Measurements from ENCODE around the gene ARL5A. TPM values are rescaled to one million over a fixed set of nuclear protein-coding genes. Genes with fewer than 3 reads are reported as not detected.

The ARL5A gene
- total RNA-seq, 2 donors from 2014 or later: 46.9 to 64.5 TPM

DNA sequence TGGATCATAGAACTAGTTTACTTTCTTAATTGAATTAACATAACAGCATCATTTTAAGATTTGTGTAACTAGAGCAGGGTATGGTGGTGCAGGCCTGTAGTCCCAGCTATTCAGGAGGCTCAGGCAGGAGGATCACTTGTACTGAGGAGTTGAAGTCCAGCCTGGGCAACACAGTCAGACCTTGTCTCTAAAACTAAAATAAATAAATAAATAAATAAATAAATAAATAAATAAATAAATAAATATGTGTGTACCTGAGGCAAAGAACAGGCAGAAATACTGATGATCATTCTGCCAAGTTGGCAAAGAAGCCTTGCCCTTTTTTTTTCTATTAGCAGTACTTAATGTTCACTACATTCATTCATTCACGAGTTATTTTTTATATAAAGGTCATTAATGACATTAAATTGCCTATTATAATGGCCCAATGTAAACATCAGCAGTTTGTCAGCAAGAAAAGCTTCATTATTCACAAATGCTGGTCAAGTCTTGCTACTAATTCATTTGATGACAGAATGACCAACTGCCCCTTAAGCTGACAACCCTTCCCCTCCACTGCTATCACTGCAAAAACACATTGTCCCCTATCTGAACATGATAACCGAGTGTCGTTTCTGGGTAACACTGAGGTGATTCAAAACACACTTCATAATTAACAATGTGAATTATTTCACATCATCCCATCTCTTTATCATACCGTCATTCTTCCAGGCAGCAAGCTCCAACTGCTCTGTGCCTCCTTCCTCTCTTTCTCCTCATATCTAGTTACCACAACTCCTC is 39.0 kb downstream of the ARL5A start:
- no peak overlapping the region for H3K27ac Mint-ChIP-seq
- H3K9me3 Mint-ChIP-seq: peaks cover 0 to 7% of the 10 kb centered on the region in 2 donors
- H3K36me3 Mint-ChIP-seq: peaks cover 17 to 38% of the 10 kb centered on the region in 2 donors
- ATAC-seq (no peak), DNase-seq (ENCODE audit: low spot score in 2 of 2) (no peak)

DNA sequence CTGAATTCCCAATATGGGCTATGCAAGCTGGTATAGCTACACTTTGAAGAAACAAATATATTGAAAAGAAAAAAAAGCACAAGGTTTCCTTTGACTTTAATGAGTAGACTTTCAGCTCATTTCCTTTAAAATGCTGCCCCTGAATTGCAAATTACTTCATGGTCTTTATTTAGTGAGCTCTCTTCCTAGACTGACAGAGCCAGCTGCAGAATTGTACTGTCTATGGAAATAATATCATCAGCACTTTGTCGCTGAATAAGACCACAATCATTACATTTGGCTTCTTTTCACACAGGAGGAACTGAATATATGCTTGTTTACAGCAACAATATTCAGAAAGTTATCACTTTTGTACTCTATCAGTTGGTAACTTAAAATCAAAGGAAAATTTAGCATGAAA is 41.7 kb downstream of the ARL5A start:
- peaks cover 15 to 30% of the 10 kb centered on the region in 2 donors for H3K36me3 Mint-ChIP-seq
- H3K27ac Mint-ChIP-seq: no peak overlapping the region
- DNase-seq (ENCODE audit: low spot score in 2 of 2): no peak
- no peaks in the 10 kb centered on the region for H3K9me3 Mint-ChIP-seq
- ATAC-seq: no peak

DNA sequence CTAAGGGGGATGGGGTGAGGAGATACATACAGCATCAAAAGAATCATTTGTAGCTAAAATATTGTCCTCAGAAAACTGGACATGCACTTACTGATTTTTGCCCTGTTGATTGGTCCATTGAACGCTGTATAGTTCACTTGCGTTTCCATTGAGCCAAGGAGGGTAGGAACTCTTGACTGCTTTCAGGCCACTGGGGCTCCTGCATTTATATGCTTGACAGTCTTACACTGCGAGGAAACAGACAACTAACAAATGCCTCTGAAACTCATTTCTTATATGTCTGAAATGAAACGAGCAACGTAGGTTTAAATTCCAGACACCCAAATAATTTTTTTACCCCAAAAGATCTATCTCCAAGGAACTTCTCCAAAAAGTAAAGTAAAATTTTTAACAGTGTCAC is 42.1 kb downstream of the ARL5A start:
- H3K36me3 Mint-ChIP-seq: peaks cover 16 to 30% of the 10 kb centered on the region in 2 donors
- H3K27ac Mint-ChIP-seq: no peak overlapping the region
- no peaks in the 10 kb centered on the region for H3K9me3 Mint-ChIP-seq
- ATAC-seq (no peak), DNase-seq (ENCODE audit: low spot score in 2 of 2) (no peak)

DNA sequence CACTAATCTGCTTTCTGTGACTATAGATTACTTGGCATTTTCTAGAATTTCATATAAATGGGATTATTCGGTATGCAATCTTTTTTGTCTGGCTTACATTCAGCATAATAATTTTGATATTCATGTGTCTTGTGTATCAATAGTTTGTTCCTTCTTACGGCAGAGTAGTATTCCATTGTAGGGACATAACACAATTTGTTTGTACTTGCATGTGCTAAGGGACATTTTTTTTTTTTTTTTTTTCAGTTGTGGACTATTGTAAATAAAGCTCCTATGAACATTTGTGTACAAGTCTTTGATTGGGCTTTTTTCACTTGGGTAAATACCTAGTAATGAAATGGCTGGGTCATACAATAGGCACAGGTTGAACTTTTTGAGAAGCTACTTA is 45.1 kb downstream of the ARL5A start:
- Mint-ChIP-seq H3K9me3 (peaks cover 8 to 13% of the 10 kb centered on the region in 2 donors), H3K27ac (no peak overlapping the region), H3K36me3 (peaks cover 33 to 41% of the 10 kb centered on the region in 2 donors)
- ATAC-seq: no peak
- DNase-seq (ENCODE audit: low spot score in 2 of 2): no peak

GRCh38 chr2:151782378-151783132 is 45.7 kb downstream of the ARL5A start:
- no peak for ATAC-seq
- H3K27ac Mint-ChIP-seq: no peak overlapping the region
- H3K9me3 Mint-ChIP-seq: peaks cover 8 to 13% of the 10 kb centered on the region in 2 donors
- peaks cover 34 to 44% of the 10 kb centered on the region in 2 donors for H3K36me3 Mint-ChIP-seq
- DNase-seq (ENCODE audit: low spot score in 2 of 2): no peak

DNA sequence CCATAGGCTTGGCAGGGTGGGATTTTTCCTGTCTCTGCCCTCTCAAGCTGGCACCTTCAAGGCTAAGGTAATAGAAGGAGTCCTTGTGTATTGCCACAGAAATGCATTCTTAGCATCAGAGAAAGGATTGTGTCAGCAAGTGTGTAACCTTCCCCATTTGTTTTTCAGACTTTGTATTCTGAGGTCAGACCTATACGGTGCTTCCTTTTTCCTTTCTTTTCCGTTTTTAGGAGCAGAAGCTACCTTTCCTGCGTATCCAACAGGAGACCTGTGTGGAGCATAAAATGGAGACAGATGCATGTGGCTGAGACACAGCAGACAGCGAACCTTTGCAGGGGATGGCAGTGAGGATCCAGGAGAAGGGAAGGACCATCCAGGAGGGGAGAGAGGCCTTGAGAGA is 46.6 kb downstream of the ARL5A start:
- peaks cover 38 to 48% of the 10 kb centered on the region in 2 donors for H3K36me3 Mint-ChIP-seq

DNA sequence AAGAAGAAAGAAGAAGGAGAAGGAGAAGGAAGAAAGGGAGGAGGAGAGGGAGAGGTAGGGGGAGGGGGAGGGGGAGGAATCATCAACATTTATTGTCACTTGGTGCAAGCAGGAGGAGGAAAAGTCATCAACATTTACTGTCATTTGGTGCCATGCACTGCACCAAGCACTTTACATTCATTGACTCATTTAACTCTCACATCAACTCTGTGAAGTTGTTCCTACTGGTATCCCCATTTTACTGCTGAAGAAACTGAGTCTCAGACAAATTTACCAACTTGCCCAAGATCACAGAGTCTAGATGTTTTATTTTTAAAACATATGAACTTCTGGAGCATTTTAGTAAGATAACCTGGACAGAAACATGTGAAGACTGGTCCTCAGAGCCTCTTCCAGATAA is 47.3 kb downstream of the ARL5A start:
- peaks cover 8 to 13% of the 10 kb centered on the region in 2 donors for H3K9me3 Mint-ChIP-seq
- ATAC-seq: no peak
- no peak for DNase-seq (ENCODE audit: low spot score in 2 of 2)
- H3K27ac Mint-ChIP-seq: no peak overlapping the region
- H3K36me3 Mint-ChIP-seq: peaks cover 45 to 55% of the 10 kb centered on the region in 2 donors

More for the DNA sequence above, 46.6 kb downstream of the ARL5A start:
- peak overlapping the region in 1 of 2 donors; percentile 79 for H3K27ac Mint-ChIP-seq
- ATAC-seq (no peak), DNase-seq (ENCODE audit: low spot score in 2 of 2) (no peak)
- peaks cover 8 to 13% of the 10 kb centered on the region in 2 donors for H3K9me3 Mint-ChIP-seq

GRCh38 chr2:151777935-151778334 is 50.3 kb downstream of the ARL5A start:
- ATAC-seq (no peak), DNase-seq (ENCODE audit: low spot score in 2 of 2) (no peak)
- Mint-ChIP-seq H3K27ac (no peak overlapping the region), H3K9me3 (peaks cover 8 to 13% of the 10 kb centered on the region in 2 donors), H3K36me3 (peaks cover 37 to 43% of the 10 kb centered on the region in 2 donors)

- Mint-ChIP-seq H3K9me3 (peaks cover 8 to 13% of the 10 kb centered on the region in 2 donors), H3K36me3 (peaks cover 37 to 43% of the 10 kb centered on the region in 2 donors), H3K27ac (no peak overlapping the region)
- ATAC-seq (no peak), DNase-seq (ENCODE audit: low spot score in 2 of 2) (no peak)
Measured at GRCh38 chr2:151777487-151777886, 50.7 kb downstream of the ARL5A start.

DNA sequence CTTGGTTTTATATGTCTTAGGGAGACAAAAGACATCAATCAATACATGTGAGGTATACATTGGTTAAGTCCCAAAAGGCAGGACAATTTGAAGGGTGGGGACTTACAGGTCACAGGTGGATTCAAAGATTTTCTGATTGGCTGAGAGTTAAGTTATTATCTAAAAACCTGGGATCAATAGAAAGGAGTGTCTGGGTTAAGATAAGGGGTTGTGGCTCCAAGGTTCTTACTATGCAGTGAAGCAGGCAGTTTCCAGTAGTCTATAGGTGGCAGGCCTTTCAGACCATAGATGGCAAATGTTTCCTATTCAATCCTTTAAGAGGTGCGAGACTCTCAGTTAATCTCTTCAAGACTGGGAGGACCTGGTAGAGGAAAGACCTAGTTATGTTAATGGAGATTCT is 51.9 kb downstream of the ARL5A start:
- Mint-ChIP-seq H3K27ac (no peak overlapping the region), H3K9me3 (peaks cover 8 to 13% of the 10 kb centered on the region in 2 donors), H3K36me3 (peaks cover 33 to 37% of the 10 kb centered on the region in 2 donors)
- DNase-seq (ENCODE audit: low spot score in 2 of 2): no peak
- ATAC-seq: no peak

DNA sequence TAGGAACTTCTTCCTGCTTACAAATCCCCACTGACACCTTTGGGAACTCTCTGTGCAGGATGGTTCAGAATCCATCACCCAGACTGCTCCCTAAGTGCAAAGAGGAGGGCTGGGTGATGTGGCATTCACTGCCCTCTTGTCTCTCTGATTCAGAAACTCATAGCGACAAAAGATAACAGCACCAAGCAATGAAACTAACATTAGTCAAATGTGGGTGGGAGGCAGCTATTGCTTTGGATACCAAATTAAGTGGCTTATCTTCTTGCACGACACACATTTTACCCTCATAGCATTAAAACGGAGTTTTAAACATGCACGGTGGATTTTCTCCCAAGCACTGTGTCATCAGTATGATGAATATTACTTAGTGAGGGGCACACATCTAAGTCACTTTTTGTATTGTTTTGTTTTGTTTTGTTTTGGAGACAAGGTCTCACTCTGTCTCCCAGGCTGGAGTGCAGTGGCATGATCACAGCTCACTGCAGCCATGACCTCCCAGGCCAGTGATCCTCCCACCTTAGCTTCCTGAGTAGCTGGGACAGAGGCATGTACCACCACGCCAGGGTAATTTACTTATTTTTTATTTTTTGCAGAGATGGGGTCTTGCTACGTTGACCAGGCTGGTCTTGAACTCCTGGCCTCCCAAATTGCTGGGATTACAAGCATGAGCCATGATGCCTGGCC is 53.0 kb downstream of the ARL5A start:
- H3K27ac Mint-ChIP-seq: no peak overlapping the region
- H3K9me3 Mint-ChIP-seq: peaks cover 8% of the 10 kb centered on the region in 2 donors
- DNase-seq (ENCODE audit: low spot score in 2 of 2) (no peak), ATAC-seq (peak in 1 of 2 donors; percentile 56)
- peaks cover 32 to 33% of the 10 kb centered on the region in 2 donors for H3K36me3 Mint-ChIP-seq

- Mint-ChIP-seq H3K9me3 (peaks cover 3% of the 10 kb centered on the region in 2 donors), H3K36me3 (peaks cover 25 to 26% of the 10 kb centered on the region in 2 donors), H3K27ac (no peak overlapping the region)
- DNase-seq (ENCODE audit: low spot score in 2 of 2): no peak
- no peak for ATAC-seq
Measured at GRCh38 chr2:151774506-151774905, 53.7 kb downstream of the ARL5A start.

GRCh38 chr2:151771599-151772358 is 56.4 kb downstream of the ARL5A start:
- ATAC-seq (no peak), DNase-seq (ENCODE audit: low spot score in 2 of 2) (no peak)
- Mint-ChIP-seq H3K27ac (no peak overlapping the region), H3K36me3 (peaks cover 9% of the 10 kb centered on the region in 2 donors), H3K9me3 (no peaks in the 10 kb centered on the region)

DNA sequence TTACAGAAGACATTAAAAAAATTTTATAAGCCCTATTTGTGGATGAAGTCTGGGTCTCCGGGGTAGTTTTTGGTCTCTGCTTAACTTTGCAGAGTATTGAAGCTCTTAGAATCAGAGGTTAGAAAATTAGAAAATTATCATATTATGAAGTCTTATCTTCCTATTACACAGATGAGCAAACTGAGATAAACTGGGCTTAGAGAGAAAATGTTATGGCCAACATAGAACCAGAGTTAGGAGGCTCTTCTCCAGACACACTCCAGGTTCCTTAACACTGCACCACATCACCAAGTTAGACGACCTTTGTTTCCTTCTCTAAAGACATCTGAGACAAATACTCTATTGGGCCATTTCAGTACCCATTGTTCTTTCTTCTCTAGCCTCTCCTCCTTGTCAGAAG is 57.2 kb downstream of the ARL5A start:
- ATAC-seq: no peak
- Mint-ChIP-seq H3K9me3 (no peaks in the 10 kb centered on the region), H3K27ac (no peak overlapping the region), H3K36me3 (peaks cover under 1 to 1% of the 10 kb centered on the region in 2 donors)
- DNase-seq (ENCODE audit: low spot score in 2 of 2): no peak

DNA sequence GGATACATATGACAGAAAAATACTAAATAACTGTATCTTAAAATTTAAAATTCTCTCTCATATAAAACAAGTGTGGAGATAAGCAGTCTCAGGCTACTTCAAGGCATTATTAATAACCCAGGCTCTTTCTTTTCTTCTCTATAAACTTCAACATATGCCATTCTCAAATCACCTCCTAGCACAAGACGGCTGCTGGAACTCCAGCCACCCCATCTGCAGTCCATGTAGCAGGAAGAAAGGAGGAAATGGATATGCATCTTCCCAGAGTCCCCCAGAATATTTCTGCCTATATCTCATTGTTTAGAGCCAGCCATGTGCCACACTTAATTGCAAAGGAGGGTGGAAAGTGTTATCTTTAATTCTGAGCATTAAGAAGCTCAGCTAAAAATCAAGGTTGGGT is 58.6 kb downstream of the ARL5A start:
- H3K27ac Mint-ChIP-seq: no peak overlapping the region
- no peaks in the 10 kb centered on the region for H3K9me3 Mint-ChIP-seq
- DNase-seq (ENCODE audit: low spot score in 2 of 2): no peak
- H3K36me3 Mint-ChIP-seq: no peaks in the 10 kb centered on the region
- no peak for ATAC-seq

GRCh38 chr2:151767536-151767935 is 60.7 kb downstream of the ARL5A start:
- Mint-ChIP-seq H3K27ac (peak overlapping the region in 1 of 2 donors; percentile 33), H3K36me3 (no peaks in the 10 kb centered on the region), H3K9me3 (no peaks in the 10 kb centered on the region)
- no peak for DNase-seq (ENCODE audit: low spot score in 2 of 2)
- ATAC-seq: peak in 1 of 2 donors; percentile 19
